SU-DHL-6 (cell line): ENCODE data around the gene TM7SF3.

Source experiments
- CTCF ChIP-seq: fragments of 200-600 bp; sonication (generic); IDR thresholded peaks from one replicate; pipeline ENCODE4 v1.5.1; 2017; ENCODE audit warnings: antibody characterized with exemption, mild to moderate bottlenecking, low read length, moderate library complexity; ENCODE audit not compliant: insufficient read depth, poor library complexity, severe bottlenecking
- EZH2phosphoT487 ChIP-seq: fragments of 200-600 bp; sonication (generic), shearing (Covaris generic); conservative IDR thresholded peaks from 2 replicates; pipeline ENCODE4 v1.6.1; 2018; ENCODE audit warnings: mild to moderate bottlenecking, antibody characterized with exemption, low read length, moderate library complexity, mixed read lengths

GRCh38 chr12:27009881-27010301 lies 4.3 kb downstream of the TM7SF3 start:
- TF ChIP-seq CTCF (no peak), EZH2phosphoT487 (no peak)
